Panc1 (cell line): ENCODE measurements around the gene RIC8B.

Source experiments
- POLR2AphosphoS5 ChIP-seq: IDR thresholded peaks from 2 replicates; pipeline ENCODE4 v1.6.1; 2012; ENCODE audit warnings: mild to moderate bottlenecking, low read depth, low read length, moderate library complexity
- SIN3A ChIP-seq: IDR thresholded peaks from 2 replicates; pipeline ENCODE4 v1.6.1; 2012; ENCODE audit warnings: low read depth, mild to moderate bottlenecking, low read length, moderate library complexity, borderline replicate concordance; ENCODE audit not compliant: insufficient read depth
- TF ChIP-seq, protein P1 (sequence below): fragments of 450-650 bp; IDR thresholded peaks from 2 replicates; pipeline ENCODE4 v1.5.1; 2017; ENCODE audit warnings: mild to moderate bottlenecking
- TF ChIP-seq, protein P2 (sequence below), 2 experiments: IDR thresholded peaks; 2 replicates each; pipeline ENCODE4 v1.6.1; 2011 to 2012; ENCODE audit warnings: low read depth in 2 of 2, control low read depth in 1 of 2, low read length in 1 of 2, mild to moderate bottlenecking in 1 of 2, moderate library complexity in 1 of 2; ENCODE audit not compliant: insufficient read depth in 1 of 2

DNA sequence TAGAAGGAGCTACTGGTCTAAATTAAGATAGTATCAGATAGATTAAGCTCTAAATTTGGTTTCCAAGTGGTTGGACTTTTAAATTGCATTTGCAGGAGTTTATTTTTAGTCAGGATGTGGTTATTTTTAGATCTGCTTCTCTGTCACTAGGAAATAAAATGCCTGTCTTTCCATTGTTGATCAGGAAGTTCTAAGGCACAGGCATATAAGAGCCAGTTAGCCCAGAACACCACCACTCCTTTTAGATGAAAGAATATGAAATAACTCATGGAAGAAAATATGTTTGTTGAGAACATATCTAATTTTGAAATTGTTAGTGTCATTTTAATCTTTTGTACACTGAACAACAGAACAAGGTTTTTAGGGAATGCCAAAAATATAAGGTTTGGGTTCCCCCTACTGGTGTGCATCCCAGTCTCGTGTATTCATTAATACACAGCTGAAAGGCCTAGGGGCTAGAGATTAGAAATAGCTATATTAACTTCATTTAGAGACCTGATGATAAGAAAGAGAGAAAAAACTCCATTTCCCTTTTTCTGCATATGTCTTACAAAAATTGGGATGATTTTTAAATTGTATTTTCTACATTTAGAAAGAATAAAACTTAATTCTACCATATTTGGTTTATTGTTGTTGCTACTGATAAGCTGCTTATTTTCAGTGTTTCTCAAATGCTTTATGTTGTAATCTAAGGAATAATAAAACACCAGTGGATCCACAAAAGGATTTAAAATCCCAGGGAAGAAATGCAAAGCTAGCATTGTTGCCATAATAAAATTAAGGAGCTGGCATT is 67.2 kb downstream of the RIC8B start:
- TF ChIP-seq, protein P1, sequence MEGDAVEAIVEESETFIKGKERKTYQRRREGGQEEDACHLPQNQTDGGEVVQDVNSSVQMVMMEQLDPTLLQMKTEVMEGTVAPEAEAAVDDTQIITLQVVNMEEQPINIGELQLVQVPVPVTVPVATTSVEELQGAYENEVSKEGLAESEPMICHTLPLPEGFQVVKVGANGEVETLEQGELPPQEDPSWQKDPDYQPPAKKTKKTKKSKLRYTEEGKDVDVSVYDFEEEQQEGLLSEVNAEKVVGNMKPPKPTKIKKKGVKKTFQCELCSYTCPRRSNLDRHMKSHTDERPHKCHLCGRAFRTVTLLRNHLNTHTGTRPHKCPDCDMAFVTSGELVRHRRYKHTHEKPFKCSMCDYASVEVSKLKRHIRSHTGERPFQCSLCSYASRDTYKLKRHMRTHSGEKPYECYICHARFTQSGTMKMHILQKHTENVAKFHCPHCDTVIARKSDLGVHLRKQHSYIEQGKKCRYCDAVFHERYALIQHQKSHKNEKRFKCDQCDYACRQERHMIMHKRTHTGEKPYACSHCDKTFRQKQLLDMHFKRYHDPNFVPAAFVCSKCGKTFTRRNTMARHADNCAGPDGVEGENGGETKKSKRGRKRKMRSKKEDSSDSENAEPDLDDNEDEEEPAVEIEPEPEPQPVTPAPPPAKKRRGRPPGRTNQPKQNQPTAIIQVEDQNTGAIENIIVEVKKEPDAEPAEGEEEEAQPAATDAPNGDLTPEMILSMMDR: peak; percentile 65; the same call in 1 of the 2 replicates
- TF ChIP-seq POLR2AphosphoS5: no peak
- TF ChIP-seq, protein P2, sequence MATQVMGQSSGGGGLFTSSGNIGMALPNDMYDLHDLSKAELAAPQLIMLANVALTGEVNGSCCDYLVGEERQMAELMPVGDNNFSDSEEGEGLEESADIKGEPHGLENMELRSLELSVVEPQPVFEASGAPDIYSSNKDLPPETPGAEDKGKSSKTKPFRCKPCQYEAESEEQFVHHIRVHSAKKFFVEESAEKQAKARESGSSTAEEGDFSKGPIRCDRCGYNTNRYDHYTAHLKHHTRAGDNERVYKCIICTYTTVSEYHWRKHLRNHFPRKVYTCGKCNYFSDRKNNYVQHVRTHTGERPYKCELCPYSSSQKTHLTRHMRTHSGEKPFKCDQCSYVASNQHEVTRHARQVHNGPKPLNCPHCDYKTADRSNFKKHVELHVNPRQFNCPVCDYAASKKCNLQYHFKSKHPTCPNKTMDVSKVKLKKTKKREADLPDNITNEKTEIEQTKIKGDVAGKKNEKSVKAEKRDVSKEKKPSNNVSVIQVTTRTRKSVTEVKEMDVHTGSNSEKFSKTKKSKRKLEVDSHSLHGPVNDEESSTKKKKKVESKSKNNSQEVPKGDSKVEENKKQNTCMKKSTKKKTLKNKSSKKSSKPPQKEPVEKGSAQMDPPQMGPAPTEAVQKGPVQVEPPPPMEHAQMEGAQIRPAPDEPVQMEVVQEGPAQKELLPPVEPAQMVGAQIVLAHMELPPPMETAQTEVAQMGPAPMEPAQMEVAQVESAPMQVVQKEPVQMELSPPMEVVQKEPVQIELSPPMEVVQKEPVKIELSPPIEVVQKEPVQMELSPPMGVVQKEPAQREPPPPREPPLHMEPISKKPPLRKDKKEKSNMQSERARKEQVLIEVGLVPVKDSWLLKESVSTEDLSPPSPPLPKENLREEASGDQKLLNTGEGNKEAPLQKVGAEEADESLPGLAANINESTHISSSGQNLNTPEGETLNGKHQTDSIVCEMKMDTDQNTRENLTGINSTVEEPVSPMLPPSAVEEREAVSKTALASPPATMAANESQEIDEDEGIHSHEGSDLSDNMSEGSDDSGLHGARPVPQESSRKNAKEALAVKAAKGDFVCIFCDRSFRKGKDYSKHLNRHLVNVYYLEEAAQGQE (IDR thresholded peaks at IDR 0.05; ENCODE audit: insufficient read depth in 1 of 2, low read depth in 2 of 2, low read length in 1 of 2): no peak
- no peak for TF ChIP-seq SIN3A
